Suprapubic skin (tissue), 3 donors: ENCODE data around the gene NQO1.

Experiments used
- CTCF ChIP-seq, 2 donors: fragments of 200-600 bp in 1 of 2; fragments of 450-650 bp in 1 of 2; sonication (generic) in 1 of 2; IDR thresholded peaks; one replicate each; pipeline ENCODE4 v1.5.1; 2016 to 2019; ENCODE audit warnings: antibody characterized with exemption in 2 of 2, mild to moderate bottlenecking in 1 of 2, moderate library complexity in 1 of 2
- EP300 ChIP-seq: sonication (generic); formaldehyde crosslinking; IDR thresholded peaks from one replicate; pipeline ENCODE4 v1.6.1; 2017; ENCODE audit warnings: antibody characterized with exemption
- POLR2A ChIP-seq, 2 donors: fragments of 450-650 bp; IDR thresholded peaks; one replicate each; pipeline ENCODE4 v1.6.1; 2017; ENCODE audit warnings: antibody characterized with exemption in 2 of 2, mild to moderate bottlenecking in 2 of 2, moderate library complexity in 2 of 2

GRCh38 chr16:69725480-69726312 lies 664 bp downstream of the NQO1 start:
- TF ChIP-seq CTCF (IDR thresholded peaks at IDR 0.05) (no peak), EP300 (no peak), POLR2A (IDR thresholded peaks at IDR 0.05) (no peak)
